ENCODE data around the gene RPP21.

GRCh38 chr6:30311101-30311500 lies 33.9 kb upstream of the RPP21 start:
- TF ChIP-seq POLR2A (IDR thresholded peaks at IDR 0.05): no peak
- no peak for TF ChIP-seq CTCF (IDR thresholded peaks at IDR 0.05)
